A549 (cell line): ENCODE measurements around the gene PPTC7. TPM values are rescaled to one million over a fixed set of nuclear protein-coding genes. Genes with fewer than 3 reads are reported as not detected.

Experiments
- ATAC-seq, 2 experiments: fragments of 200-7000 bp in 1 of 2; fragments of >200 bp in 1 of 2; cut with Nextera tagmentation in 1 of 2; cut with Tn5 transposase in 1 of 2; 3 replicates each; pipeline versions ENCODE4 v1.8.0 to v1.9.1; 2018 to 2020; ENCODE audit warnings: mild to moderate bottlenecking in 1 of 2, moderate library complexity in 1 of 2
- CTCF ChIA-PET: fragments of 300-600 bp; sonication (Branson Sonifier 250); formaldehyde crosslinking; extraction: SDS; loops from one replicate; lab custom pipeline; 2021; ENCODE audit warnings: antibody characterized with exemption, inconsistent platforms; lab: Yijun Ruan, JAX
- POLR2A ChIA-PET: fragments of 350-600 bp; formaldehyde crosslinking; extraction: SDS; loops from one replicate; lab custom pipeline; 2021; ENCODE audit warnings: antibody characterized with exemption, inconsistent platforms; lab: Yijun Ruan, JAX
- DNase-seq, 2 experiments: peaks; one replicate each; pipeline versions ENCODE4 v3.0.0 to v3.0.0-alpha.2; 2011 to 2016; ENCODE audit warnings: low read depth in 1 of 2, low spot score in 1 of 2
- FAIRE-seq: peaks from 2 replicates; lab custom pipeline; 2011; peaks lifted over from hg19 to GRCh38; lab: Jason Lieb, UNC
- H3K27ac ChIP-seq, 2 experiments: fragments of >200 bp; sonication (Bioruptor Twin); formaldehyde crosslinking; 3 replicates each; pipeline ENCODE4 v1.5.1; 2016 to 2017
- H3K4me1 ChIP-seq: fragments of >200 bp; sonication (Bioruptor Twin); formaldehyde crosslinking; 3 replicates; pipeline ENCODE4 v1.6.1; 2016
- H3K4me2 ChIP-seq: fragments of >200 bp; sonication (Bioruptor Twin); formaldehyde crosslinking; 3 replicates; pipeline ENCODE4 v1.6.1; 2016
- H3K4me3 ChIP-seq: fragments of >200 bp; sonication (Bioruptor Twin); formaldehyde crosslinking; 3 replicates; pipeline ENCODE4 v1.5.1; 2016
- H3K9me3 ChIP-seq: fragments of >200 bp; sonication (Bioruptor Twin); formaldehyde crosslinking; 3 replicates; pipeline ENCODE4 v1.6.1; 2016
- CBX2 ChIP-seq: fragments of 200-600 bp; sonication (generic); IDR thresholded peaks from 2 replicates; pipeline ENCODE4 v1.6.1; 2016; ENCODE audit warnings: low read depth, mild to moderate bottlenecking, borderline replicate concordance
- ESRRA ChIP-seq: fragments of 150-350 bp; IDR thresholded peaks from 2 replicates; pipeline ENCODE4 v1.6.1; 2014; ENCODE audit warnings: mild to moderate bottlenecking, low read length, borderline replicate concordance
- GATA3 ChIP-seq: IDR thresholded peaks from 2 replicates; pipeline ENCODE4 v1.6.1; 2012; ENCODE audit warnings: borderline replicate concordance
- HOXB5 ChIP-seq: fragments of 250-450 bp; sonication (Bioruptor Pico); IDR thresholded peaks from 2 replicates; pipeline ENCODE4 v1.5.0; 2020; ENCODE audit warnings: mild to moderate bottlenecking, moderate library complexity
- JUN ChIP-seq, 2 experiments: fragments of >200 bp; sonication (Bioruptor Twin); formaldehyde crosslinking; IDR thresholded peaks; 2 replicates in 1 of 2; 3 replicates in 1 of 2; pipeline ENCODE4 v1.6.1; 2016 to 2017
- POLR2A ChIP-seq: IDR thresholded peaks from 2 replicates; pipeline ENCODE4 v1.6.1; 2012; ENCODE audit warnings: mild to moderate bottlenecking, low read length
- SMC3 ChIP-seq: fragments of >200 bp; sonication (Bioruptor Twin); formaldehyde crosslinking; IDR thresholded peaks from 3 replicates; pipeline ENCODE4 v1.6.1; 2018; ENCODE audit warnings: inconsistent platforms
- ZFP36 ChIP-seq: fragments of 450-650 bp; IDR thresholded peaks from 2 replicates; pipeline ENCODE4 v1.6.1; 2014; ENCODE audit warnings: borderline replicate concordance; ENCODE audit not compliant: partially characterized antibody
- WGBS: methylation state at CpG from one replicate; pipeline ENCODE4 v1.1.6; 2017; ENCODE audit errors: missing lambda C conversion rate; 5-methylcytosine and 5-hydroxymethylcytosine counted together
- polyA minus RNA-seq: library from RNA; depleted of rRNA, polyadenylated mRNA; stranded (reverse); fragments of >200 nt; gene quantifications from 2 replicates; pipeline ENCODE4 v1.2.3, GENCODE V29; 2011; rRNA and poly(A)+ RNA removed
- polyA plus RNA-seq, 4 experiments: library from polyadenylated mRNA; depleted of rRNA in 3 of 4; stranded (reverse); fragments of >200 nt; fragmentation: RNase III in 1 of 4; extraction: RNeasy Plus Mini Kit Qiagen cat#74134 plus additional on column Dnase treatment in 1 of 4; gene quantifications; 2 replicates in 3 of 4; 3 replicates in 1 of 4; pipeline ENCODE4 v1.2.3, GENCODE V29; 2011 to 2017
- TF ChIP-seq, protein P1 (sequence below): fragments of >200 bp; sonication (Bioruptor Twin); formaldehyde crosslinking; IDR thresholded peaks from 3 replicates; pipeline ENCODE4 v1.6.1; 2016
- TF ChIP-seq, protein P2 (sequence below): fragments of >200 bp; sonication (Bioruptor Twin); formaldehyde crosslinking; IDR thresholded peaks from 2 replicates; pipeline ENCODE4 v1.6.1; 2016
- TF ChIP-seq, protein P3 (sequence below): fragments of 250-450 bp; sonication (Bioruptor Pico); IDR thresholded peaks from 2 replicates; pipeline ENCODE4 v1.5.0; 2020; ENCODE audit warnings: low read depth, mild to moderate bottlenecking, moderate library complexity
- TF ChIP-seq, protein P4 (sequence below): fragments of 200-600 bp; sonication (generic); IDR thresholded peaks from 2 replicates; pipeline ENCODE4 v1.6.1; 2016; ENCODE audit warnings: antibody characterized with exemption, mild to moderate bottlenecking, moderate library complexity
- TF ChIP-seq, protein P5 (sequence below): fragments of >200 bp; sonication (Bioruptor Twin); formaldehyde crosslinking; IDR thresholded peaks from 3 replicates; pipeline ENCODE4 v1.5.1; 2016

The PPTC7 gene, protein sequence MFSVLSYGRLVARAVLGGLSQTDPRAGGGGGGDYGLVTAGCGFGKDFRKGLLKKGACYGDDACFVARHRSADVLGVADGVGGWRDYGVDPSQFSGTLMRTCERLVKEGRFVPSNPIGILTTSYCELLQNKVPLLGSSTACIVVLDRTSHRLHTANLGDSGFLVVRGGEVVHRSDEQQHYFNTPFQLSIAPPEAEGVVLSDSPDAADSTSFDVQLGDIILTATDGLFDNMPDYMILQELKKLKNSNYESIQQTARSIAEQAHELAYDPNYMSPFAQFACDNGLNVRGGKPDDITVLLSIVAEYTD
- polyA plus RNA-seq (2011; rRNA removed) (27.1 and 30.3 TPM in 2 replicates), polyA plus RNA-seq (2017; fragmentation: RNase III; extraction: RNeasy Plus Mini Kit Qiagen cat#74134 plus additional on column Dnase treatment) (13.8 to 15.1 TPM (median 14.7 TPM) in 3 replicates), polyA minus RNA-seq (32.6 and 34.4 TPM in 2 replicates)
- 7.9 and 10.0 TPM in 2 replicates for polyA plus RNA-seq (2012; cell fraction: cytosol; rRNA removed)
- 4.8 and 6.7 TPM in 2 replicates for polyA plus RNA-seq (2012; cell fraction: nucleus; rRNA removed)

DNA sequence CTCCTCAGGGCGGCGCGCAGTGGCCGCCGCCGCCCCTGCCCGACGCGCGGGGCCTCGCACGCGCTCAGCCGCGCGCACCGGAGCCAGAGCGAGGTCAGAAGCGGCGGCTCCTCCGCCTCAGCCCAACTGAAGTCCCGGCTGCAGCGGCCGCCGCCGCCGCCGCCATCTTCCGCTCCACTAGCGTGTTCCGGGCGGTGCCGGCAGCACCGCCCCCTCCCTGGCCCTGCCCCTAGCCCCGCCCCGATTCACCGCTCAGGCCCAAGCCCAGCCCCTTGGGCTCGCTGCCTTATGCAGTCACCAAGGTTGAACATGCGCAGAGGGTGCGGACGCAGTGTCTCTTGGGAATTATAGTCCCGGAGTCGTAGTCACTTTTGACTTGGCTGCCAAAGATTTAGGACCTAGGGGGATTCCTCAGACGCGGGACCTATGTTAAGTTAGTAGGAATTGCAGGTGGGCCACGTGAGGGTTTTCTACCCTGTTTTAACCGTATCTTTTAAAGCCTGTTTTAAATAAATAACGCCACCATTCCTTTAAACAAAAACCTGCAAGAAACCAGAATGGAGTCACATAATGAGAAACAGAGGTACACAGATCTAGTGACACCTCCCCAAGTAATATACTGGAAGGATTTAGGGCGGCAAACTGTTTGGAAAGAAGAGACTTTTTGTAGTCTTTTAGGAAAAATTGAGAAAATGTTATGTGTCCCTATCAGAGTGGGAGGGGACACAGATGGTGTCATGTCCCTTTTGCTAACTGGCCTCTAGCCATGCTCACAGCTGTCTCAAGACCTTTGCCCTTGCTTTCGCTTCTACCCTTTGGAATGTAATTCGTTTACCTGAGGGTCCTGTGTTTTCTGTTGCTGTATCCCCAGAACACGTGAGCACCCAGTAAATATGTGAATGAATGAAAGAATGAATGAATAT is at the start of gene PPTC7:
Gene PPTC7 (minus strand): TSS at position 182 of the 923 bp plus-strand sequence. CDS start 287 bp downstream, outside the sequence.
- WGBS: 2% methylated on average over 38 of the region's 52 CpGs
- POLR2A ChIA-PET: no interaction called here
- FAIRE-seq: no peak
- CTCF ChIA-PET: interaction anchor here (0.6 to 10.7 kb wide), 3 partner anchors 17 to 100 kb away, joined by 3 to 130 read pairs (median 3); no protein-coding TSS in a partner anchor
- peak; percentile 89 to 96 for ATAC-seq
- Histone ChIP-seq H3K27ac (peak within 1 kb of the TSS; percentile 91 to 96), H3K4me2 (peak within 1 kb of the TSS; percentile 82), H3K9me3 (no peaks in the 10 kb centered on the region), H3K4me1 (peaks cover 25% of the 10 kb centered on the region), H3K4me3 (peak within 1 kb of the TSS; percentile 93)
- DNase-seq: peak; percentile 89 to 95
- TF ChIP-seq, protein P1, sequence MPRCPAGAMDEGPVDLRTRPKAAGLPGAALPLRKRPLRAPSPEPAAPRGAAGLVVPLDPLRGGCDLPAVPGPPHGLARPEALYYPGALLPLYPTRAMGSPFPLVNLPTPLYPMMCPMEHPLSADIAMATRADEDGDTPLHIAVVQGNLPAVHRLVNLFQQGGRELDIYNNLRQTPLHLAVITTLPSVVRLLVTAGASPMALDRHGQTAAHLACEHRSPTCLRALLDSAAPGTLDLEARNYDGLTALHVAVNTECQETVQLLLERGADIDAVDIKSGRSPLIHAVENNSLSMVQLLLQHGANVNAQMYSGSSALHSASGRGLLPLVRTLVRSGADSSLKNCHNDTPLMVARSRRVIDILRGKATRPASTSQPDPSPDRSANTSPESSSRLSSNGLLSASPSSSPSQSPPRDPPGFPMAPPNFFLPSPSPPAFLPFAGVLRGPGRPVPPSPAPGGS: peak; percentile 87; the same call in 2 of the 3 replicates
- TF ChIP-seq, protein P2, sequence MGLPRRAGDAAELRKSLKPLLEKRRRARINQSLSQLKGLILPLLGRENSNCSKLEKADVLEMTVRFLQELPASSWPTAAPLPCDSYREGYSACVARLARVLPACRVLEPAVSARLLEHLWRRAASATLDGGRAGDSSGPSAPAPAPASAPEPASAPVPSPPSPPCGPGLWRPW: no peak
- TF ChIP-seq JUN (IDR thresholded peaks at IDR 0.05): peak in 1 of 2 experiments; percentile 81; a peak in 1 of 5 replicates
- TF ChIP-seq POLR2A: peak; percentile 75
- TF ChIP-seq HOXB5 (CRISPR knock-in tag): no peak

DNA sequence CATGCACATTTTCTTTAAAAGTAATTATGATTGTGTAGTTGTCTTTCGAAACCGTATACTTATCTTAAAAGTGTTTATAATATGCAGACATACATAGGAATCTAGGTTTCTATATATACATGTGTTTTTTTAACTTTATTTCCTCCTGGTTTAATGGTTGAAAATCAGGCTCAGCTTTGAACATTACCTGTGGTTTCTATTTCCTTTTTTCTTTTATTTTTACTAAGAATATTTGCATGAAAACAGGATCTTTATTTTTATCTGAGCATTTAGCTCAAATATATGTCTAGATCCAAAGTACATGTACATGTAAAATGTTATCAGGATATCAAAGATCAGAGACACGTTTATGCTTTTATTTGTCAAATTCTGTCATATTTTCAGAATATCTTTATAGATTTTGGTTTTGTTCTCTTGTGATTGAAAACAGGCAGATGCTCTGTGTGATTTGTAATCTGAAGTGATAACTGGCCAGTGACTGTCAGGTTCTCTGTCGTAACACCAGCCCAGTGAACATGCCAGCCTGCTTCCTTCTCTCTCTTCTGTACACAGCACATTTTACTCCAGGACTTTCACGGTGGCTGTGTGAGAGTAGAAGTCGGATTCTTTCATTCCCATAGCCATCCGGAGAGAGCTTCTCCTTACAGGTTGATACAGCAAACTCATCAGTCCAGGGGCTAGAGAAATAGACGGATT is 44.5 kb upstream of the PPTC7 start:
- POLR2A ChIA-PET: no interaction called here
- no peaks in the 10 kb centered on the region for H3K4me1 ChIP-seq

More for the DNA sequence above, 44.5 kb upstream of the PPTC7 start:
- TF ChIP-seq, protein P3, sequence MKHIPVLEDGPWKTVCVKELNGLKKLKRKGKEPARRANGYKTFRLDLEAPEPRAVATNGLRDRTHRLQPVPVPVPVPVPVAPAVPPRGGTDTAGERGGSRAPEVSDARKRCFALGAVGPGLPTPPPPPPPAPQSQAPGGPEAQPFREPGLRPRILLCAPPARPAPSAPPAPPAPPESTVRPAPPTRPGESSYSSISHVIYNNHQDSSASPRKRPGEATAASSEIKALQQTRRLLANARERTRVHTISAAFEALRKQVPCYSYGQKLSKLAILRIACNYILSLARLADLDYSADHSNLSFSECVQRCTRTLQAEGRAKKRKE (CRISPR knock-in tag): no peak
- no peak for TF ChIP-seq ZFP36
- TF ChIP-seq, protein P4, sequence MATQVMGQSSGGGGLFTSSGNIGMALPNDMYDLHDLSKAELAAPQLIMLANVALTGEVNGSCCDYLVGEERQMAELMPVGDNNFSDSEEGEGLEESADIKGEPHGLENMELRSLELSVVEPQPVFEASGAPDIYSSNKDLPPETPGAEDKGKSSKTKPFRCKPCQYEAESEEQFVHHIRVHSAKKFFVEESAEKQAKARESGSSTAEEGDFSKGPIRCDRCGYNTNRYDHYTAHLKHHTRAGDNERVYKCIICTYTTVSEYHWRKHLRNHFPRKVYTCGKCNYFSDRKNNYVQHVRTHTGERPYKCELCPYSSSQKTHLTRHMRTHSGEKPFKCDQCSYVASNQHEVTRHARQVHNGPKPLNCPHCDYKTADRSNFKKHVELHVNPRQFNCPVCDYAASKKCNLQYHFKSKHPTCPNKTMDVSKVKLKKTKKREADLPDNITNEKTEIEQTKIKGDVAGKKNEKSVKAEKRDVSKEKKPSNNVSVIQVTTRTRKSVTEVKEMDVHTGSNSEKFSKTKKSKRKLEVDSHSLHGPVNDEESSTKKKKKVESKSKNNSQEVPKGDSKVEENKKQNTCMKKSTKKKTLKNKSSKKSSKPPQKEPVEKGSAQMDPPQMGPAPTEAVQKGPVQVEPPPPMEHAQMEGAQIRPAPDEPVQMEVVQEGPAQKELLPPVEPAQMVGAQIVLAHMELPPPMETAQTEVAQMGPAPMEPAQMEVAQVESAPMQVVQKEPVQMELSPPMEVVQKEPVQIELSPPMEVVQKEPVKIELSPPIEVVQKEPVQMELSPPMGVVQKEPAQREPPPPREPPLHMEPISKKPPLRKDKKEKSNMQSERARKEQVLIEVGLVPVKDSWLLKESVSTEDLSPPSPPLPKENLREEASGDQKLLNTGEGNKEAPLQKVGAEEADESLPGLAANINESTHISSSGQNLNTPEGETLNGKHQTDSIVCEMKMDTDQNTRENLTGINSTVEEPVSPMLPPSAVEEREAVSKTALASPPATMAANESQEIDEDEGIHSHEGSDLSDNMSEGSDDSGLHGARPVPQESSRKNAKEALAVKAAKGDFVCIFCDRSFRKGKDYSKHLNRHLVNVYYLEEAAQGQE: no peak
- TF ChIP-seq SMC3: no peak
- TF ChIP-seq, protein P1: no peak
- no peak for TF ChIP-seq ESRRA
- TF ChIP-seq, protein P5, sequence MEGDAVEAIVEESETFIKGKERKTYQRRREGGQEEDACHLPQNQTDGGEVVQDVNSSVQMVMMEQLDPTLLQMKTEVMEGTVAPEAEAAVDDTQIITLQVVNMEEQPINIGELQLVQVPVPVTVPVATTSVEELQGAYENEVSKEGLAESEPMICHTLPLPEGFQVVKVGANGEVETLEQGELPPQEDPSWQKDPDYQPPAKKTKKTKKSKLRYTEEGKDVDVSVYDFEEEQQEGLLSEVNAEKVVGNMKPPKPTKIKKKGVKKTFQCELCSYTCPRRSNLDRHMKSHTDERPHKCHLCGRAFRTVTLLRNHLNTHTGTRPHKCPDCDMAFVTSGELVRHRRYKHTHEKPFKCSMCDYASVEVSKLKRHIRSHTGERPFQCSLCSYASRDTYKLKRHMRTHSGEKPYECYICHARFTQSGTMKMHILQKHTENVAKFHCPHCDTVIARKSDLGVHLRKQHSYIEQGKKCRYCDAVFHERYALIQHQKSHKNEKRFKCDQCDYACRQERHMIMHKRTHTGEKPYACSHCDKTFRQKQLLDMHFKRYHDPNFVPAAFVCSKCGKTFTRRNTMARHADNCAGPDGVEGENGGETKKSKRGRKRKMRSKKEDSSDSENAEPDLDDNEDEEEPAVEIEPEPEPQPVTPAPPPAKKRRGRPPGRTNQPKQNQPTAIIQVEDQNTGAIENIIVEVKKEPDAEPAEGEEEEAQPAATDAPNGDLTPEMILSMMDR: no peak
- no peak for TF ChIP-seq CBX2
- TF ChIP-seq GATA3: no peak
- Histone ChIP-seq H3K4me2 (no peak overlapping the region), H3K27ac (no peak overlapping the region), H3K9me3 (no peaks in the 10 kb centered on the region), H3K4me3 (no peak overlapping the region)
- CTCF ChIA-PET: interaction anchor here (0.7 to 1.1 kb wide), 2 partner anchors 178 to 1855 kb away, joined by 3 read pairs; no protein-coding TSS in a partner anchor
- ATAC-seq (no peak), DNase-seq (no peak), FAIRE-seq (no peak)
- 81% methylated on average over 8 of the region's 8 CpGs for WGBS
